H54 (cell line): ENCODE results near the gene CELSR1.

ENCODE experiments used
- DNase-seq: peaks from one replicate; pipeline ENCODE4 v3.0.0; 2011; ENCODE audit warnings: low spot score, mixed read lengths; ENCODE audit not compliant: insufficient read length
- FAIRE-seq: peaks from 3 replicates; lab custom pipeline; 2011; peaks lifted over from hg19 to GRCh38; lab: Jason Lieb, UNC
- POLR2A ChIP-seq: IDR thresholded peaks from 2 replicates; pipeline ENCODE4 v1.6.1; 2011; ENCODE audit warnings: low read depth, mild to moderate bottlenecking, low read length

Gene CELSR1

DNA sequence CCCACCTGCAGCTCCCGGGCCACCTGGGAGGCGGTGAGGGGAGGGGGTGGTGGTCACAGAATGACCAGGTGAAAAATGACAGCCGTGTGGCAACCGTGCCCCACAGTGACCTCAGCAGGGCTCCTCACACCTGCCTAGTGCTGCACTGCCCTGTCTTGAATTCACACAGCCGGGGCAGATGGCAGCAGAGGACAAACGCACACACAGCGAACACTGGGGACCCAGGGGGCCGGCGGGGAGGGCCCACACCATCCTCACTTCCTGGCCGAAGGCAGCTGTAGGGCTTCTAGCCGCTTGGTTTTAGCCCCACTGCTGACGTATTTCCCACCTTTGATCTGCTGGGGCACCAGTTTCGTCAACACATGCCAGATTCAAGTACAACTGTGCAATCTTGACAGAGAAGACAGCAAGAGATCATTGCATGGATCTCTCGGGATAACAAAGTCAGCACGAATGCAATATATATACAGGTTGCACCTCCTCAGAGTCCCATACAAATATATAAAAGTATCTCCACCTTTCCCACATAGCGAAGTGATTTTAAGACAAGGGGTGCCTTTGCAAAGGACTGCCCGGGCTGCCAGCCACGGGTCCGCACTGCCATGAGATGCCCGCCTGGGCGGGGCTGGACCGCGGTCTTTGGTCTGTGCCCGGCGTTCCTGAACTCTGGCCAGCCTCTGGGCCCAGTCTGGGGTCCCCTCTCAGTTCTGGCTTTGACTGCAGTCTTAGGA is 175.1 kb downstream of the CELSR1 start:
- FAIRE-seq (no peak), DNase-seq (no peak)
- TF ChIP-seq POLR2A = no peak

DNA sequence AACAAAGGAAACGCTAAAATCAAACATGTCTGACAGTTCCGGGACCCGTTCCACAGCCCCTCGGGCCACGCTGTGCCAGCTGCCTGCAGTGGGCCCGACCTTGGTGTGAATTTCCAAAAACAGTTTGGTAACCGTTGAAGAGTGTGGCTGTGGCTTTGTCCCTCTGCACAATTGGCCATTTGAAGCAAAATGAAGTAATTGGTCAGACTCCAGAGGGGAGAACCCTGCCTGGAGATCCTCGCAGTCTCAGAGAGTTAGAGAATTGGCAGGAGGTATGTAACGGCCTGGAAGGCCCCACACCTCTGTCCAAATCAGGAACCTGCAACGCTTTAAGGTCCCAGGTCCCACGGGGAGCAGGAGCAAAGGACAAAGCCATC is 175.6 kb downstream of the CELSR1 start:
- FAIRE-seq (no peak), DNase-seq (no peak)
- no peak for TF ChIP-seq POLR2A

DNA sequence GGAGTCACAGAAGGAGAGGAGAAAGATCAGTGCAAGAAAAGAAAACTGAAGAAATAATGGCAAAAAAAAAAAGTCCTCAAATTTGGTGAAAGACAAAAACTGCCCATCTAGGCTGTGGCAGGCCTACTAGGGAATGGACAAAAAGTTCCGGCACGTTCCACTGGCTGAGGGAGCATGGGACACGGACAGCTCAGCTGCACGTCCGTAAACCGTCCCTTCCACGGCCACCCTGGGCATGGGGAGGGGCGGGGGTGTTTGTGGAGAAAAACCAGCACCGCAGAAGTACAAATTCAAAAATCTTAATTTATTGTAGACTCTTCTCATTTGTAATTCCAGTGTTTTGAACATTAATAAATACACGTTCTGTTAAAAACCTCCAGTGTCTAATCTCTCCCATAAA is 176.5 kb downstream of the CELSR1 start:
- no peak for TF ChIP-seq POLR2A
- no peak for FAIRE-seq
- DNase-seq = no peak

DNA sequence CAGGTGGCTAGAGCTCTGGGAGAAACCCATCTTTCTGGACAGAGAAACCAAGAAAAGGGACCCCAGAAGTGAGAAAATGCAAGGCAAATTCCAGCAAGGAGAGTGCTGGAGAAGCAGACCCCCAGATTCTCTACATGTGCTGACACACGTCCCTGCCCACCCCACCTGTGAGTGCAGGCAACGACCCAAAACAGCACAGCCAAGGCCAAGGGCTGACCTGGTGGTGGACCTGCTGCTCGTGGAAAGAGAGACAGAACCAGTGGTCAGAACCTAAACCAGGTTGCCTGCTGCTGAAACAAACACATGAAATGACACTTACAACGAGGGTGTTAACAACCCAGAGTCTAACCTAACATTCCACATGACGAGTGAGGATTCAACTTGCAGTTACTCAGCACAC is 177.3 kb downstream of the CELSR1 start:
- DNase-seq = no peak
- FAIRE-seq = no peak
- TF ChIP-seq POLR2A = no peak

DNA sequence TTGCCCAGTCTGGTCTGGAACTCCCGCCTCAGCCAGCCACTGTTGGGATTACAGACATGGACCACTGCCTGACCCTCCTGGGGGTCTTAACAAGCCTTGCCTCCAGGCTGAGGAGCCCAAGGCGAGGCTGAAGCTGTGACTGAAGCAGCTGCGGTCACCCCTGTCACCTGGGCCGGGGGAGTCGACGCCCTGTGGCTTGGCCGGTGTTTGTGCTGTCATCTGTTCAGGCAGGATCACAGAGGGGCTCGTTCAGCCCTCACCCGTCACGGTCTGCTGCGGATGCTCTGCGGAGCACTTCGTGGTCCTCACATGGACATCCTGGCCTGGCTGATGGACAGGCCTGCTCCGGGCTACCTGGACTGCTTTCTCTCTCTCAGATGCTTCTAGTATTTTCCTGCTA is 178.1 kb downstream of the CELSR1 start:
- no peak for FAIRE-seq

GRCh38 chr22:46358766-46359165 is 178.7 kb downstream of the CELSR1 start:
- DNase-seq = no peak
- TF ChIP-seq POLR2A = no peak
- no peak for FAIRE-seq

More for the DNA sequence above, 178.1 kb downstream of the CELSR1 start:
- no peak for TF ChIP-seq POLR2A
- DNase-seq = no peak

DNA sequence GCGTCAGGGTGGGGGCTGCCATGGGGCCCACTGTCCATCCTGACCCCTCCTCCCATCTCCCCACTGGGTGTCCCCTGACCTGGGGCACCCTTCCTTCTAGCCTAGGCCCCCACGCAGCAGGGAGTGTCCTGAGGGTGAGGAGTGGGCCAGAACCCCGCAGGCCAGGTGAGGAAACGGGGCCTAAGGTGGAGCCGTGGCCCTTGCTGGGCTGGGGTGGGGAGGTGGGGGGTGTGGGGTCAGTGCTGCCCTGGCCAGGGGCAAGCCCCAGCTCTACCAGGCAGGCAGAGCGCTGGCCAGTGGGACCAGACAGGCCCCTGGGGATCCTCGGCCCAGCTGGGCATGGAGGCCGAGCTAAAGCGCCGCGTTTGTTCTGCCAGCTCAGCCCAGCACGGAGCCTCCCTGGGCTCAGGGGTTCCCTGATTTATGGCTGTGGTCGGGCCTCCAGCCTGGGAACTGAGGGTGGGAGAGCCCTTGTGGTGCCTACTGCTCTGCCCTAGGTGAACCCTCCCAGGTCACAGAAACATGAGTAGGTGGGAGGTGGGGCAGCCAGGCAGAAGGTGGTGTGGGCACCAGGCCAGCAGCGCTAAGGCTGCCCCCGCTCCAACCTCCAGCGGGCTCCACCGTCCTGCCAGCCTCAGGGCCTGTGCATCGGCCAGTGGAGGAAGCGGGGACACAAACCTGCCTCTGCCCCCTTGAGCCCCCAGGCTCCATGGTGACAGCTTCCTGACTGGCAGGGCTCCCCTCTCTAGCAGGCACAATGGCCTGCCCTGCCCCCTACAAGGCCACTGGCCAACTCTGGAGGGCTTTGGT is 179.5 kb downstream of the CELSR1 start:
- no peak for TF ChIP-seq POLR2A
- FAIRE-seq = no peak

GRCh38 chr22:46356496-46357480 is 180.6 kb downstream of the CELSR1 start:
- FAIRE-seq = no peak
- no peak for DNase-seq
- TF ChIP-seq POLR2A = no peak

More for the DNA sequence above, 179.5 kb downstream of the CELSR1 start:
- no peak for DNase-seq

DNA sequence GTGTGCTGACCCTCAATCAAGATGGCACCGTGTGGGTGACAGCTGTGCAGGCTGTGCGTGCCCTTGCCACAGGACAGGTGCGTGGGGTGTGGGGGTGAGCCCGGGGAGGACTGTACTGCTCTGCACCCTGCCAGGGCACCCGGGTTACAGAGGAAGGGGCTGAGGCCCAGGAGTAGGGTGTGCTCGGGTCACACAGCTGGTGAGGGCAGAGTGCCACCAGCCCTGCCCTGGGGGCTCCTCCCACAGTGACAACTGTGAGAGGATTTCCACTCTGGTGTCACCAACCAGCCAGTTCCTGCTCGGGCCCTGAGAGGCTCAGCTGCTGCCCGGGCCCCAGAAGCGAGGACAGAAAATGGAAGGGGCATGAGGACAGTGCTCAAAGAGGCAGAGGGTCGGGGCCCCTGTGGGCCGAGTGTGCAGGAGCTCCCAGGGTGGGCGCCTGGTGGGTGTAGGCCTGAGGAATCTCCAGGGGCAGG is 181.4 kb downstream of the CELSR1 start:
- FAIRE-seq (no peak), DNase-seq (no peak)
- no peak for TF ChIP-seq POLR2A

DNA sequence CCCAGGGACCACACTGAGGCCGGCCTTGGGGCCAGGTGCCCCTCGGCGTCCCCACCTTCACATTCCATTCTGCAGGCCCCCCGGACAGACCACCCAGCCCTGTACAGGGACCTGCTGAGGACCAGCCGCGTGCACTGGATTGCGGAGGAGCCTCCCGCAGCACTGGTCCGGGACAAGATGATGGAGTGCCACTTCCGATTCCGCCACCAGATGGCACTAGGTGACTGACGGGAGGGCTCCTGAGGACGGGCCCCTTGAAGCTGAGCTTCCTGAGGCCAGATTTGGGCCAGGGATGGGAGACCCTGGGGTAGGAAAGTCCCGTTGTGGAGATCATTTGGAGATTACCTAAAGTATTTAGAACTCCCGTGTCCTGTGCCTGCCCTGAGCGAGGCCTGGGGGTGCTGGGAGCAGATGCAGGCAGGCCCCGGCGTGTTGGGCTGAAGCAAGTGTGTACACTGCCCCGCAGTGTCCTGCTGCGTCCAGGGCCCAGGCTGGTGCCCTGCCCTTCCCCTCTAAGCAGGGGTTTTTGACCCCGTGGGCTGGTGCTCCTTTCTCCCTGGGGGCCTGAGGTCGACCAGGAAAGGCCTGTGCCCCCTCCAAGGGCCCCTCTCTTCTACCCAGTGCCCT is 181.9 kb downstream of the CELSR1 start:
- DNase-seq (peak; percentile 52), FAIRE-seq (no peak)
- TF ChIP-seq POLR2A = no peak

DNA sequence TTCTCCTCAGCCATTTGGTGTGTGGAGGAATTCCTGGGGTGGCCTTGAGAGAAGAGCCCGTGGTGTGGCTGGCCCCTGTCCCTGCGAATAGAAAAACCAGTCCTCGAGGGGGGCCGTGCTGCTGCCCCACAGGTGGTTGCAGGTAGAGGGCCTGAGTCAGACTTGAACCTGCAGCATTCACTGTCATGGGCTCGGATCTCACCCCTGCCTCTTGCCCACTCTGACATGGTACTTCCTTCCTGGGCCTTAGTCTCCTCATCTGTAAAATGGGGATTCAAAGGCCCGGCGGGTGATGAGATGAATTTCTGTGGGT is 182.5 kb downstream of the CELSR1 start:
- no peak for FAIRE-seq
- no peak for TF ChIP-seq POLR2A
- no peak for DNase-seq

DNA sequence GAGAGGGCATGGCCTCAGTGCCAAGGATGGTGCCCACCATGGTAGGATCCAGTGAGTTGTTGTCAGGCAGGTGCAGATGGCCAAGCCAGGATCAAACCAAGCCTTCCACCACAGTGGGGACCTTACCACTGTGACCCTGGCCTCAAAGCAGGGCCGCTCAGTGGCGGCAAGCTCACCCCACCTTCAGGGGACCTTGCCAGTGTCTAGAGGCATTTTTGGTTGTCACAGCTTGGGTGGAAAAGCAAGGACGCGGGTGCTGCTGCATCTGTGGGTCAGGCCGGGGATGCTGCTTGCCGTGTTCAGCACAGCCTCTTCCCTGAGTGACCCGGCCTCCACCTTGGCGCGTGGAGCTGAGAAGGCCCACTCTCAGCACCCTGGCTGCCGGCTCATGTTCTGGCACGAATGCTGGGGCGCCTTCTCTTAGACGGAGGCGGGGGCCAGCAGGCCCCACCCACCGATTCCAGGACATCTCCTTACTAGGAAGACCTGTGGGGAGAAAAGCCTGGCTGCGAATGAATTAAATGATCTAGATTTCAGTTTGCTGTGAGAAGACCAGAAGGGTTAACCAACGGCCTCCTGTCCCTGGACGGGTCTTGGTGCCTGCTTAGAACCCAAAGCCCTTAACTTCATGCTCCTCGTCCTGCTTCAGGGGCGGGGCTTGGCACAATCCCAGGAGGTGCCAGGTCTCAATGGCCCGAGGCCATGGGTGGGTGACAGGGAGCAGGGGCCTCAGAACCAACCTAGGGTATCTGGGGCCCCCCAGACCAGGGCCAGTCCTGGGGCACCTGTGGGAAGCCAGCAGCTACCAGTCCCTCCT is 183.0 kb downstream of the CELSR1 start:
- DNase-seq (no peak), FAIRE-seq (no peak)
- no peak for TF ChIP-seq POLR2A
